ENCODE data around the gene ITPRID1. TPM values are rescaled to one million over a fixed set of nuclear protein-coding genes. Genes with fewer than 3 reads are reported as not detected.

Gene ITPRID1
- total RNA-seq, 1 experiment from 2014 or later, result not detected

- TF ChIP-seq REST (IDR thresholded peaks at IDR 0.05; ENCODE audit: low read depth), result no peak
- no peak for TF ChIP-seq POLR2AphosphoS5 (IDR thresholded peaks at IDR 0.05; ENCODE audit: low read depth, low read length)
- TF ChIP-seq EGR1 (IDR thresholded peaks at IDR 0.05; ENCODE audit: low read depth), result no peak
Measured at GRCh38 chr7:31690935-31691334, 177.0 kb downstream of the ITPRID1 start (continued).

- POLR2A ChIA-PET, result no interaction called here
- no peaks in the 10 kb centered on the region for H3K79me2 ChIP-seq (ENCODE audit: insufficient read depth, low read length)
- no peak overlapping the region for H2AFZ ChIP-seq (ENCODE audit: low read depth, low read length, poor library complexity, severe bottlenecking)
- BruUV-seq (replicated peaks), result no TSS peak
- H3K9me2 ChIP-seq (ENCODE audit: insufficient read depth), result no peaks in the 10 kb centered on the region
- no peaks in the 10 kb centered on the region for H3K4me1 ChIP-seq (ENCODE audit: control insufficient read depth in 1 of 2, insufficient read depth in 2 of 2, low read length in 2 of 2)
- DNase-seq (ENCODE audit: low read depth, low spot score) (no peak), ATAC-seq (no peak)
- H3K4me3 ChIP-seq (replicated peaks in 1 of 2; ENCODE audit: low read depth in 1 of 2, low read length in 2 of 2), result no peak overlapping the region
- H3K9me3 ChIP-seq (ENCODE audit: control insufficient read depth in 1 of 2, insufficient read depth in 1 of 2, low read depth in 1 of 2, low read length in 2 of 2), result no peaks in the 10 kb centered on the region
- CTCF ChIA-PET, result no interaction called here
- no peaks in the 10 kb centered on the region for H3K36me3 ChIP-seq (ENCODE audit: control insufficient read depth in 1 of 2, insufficient read depth in 2 of 2, low read length in 2 of 2)
- H3K27me3 ChIP-seq (ENCODE audit: insufficient read depth, low read length), result peaks cover 31% of the 10 kb centered on the region; the same call in 1 of the 2 replicates
- H3K27ac ChIP-seq (ENCODE audit: low read depth, low read length), result no peak overlapping the region
- intact Hi-C loops (cut with micrococcal nuclease), result no loop called here
- no peak for TF ChIP-seq CEBPB (IDR thresholded peaks at IDR 0.05; ENCODE audit: low read depth)
- TF ChIP-seq ZNF274 (IDR thresholded peaks at IDR 0.05; ENCODE audit: low read depth, low read length), result no peak
- TF ChIP-seq YY1 (IDR thresholded peaks at IDR 0.05; ENCODE audit: extremely low read depth, insufficient replicate concordance, low read depth, low read length), result no peak
- no peak for TF ChIP-seq SP1 (IDR thresholded peaks at IDR 0.05; ENCODE audit: low read depth)
- no peak overlapping the region for H3K9ac ChIP-seq (ENCODE audit: low read length)
- H3K4me2 ChIP-seq (ENCODE audit: low read length), result no peak overlapping the region
- RAD21 ChIA-PET (ENCODE audit: low non-redundant PET in 1 of 2, low total read pairs in 2 of 2, uncharacterized antibody in 2 of 2, unreplicated experiment in 2 of 2), result no interaction called here
- H4K20me1 ChIP-seq (ENCODE audit: insufficient read depth), result no peaks in the 10 kb centered on the region
Measured at GRCh38 chr7:31692451-31692850, 178.6 kb downstream of the ITPRID1 start.

Measured in HCT116 (cell line).